ENCODE measurements around the gene EFCAB7.

GRCh38 chr1:63522891-63523728 lies at the start of gene EFCAB7, which contains the start of gene ITGB3BP:
- TF ChIP-seq CTCF (IDR thresholded peaks at IDR 0.05; ENCODE audit: insufficient read depth, low read length, poor library complexity, severe bottlenecking), result no peak
- no peak for TF ChIP-seq EZH2phosphoT487 (conservative IDR thresholded peaks at IDR 0.05; ENCODE audit: low read length)
